ENCODE measurements around the gene REN. TPM values are rescaled to one million over a fixed set of nuclear protein-coding genes. Genes with fewer than 3 reads are reported as not detected.
A peak's percentile ranks its signal among the peaks of the same experiment; 100 is the strongest.

REN gene
- total and polyA plus RNA-seq, 2 of the 13 experiments (the other 11 are each of a cell fraction or from before 2014, with no cell fraction given), result not detected

DNA sequence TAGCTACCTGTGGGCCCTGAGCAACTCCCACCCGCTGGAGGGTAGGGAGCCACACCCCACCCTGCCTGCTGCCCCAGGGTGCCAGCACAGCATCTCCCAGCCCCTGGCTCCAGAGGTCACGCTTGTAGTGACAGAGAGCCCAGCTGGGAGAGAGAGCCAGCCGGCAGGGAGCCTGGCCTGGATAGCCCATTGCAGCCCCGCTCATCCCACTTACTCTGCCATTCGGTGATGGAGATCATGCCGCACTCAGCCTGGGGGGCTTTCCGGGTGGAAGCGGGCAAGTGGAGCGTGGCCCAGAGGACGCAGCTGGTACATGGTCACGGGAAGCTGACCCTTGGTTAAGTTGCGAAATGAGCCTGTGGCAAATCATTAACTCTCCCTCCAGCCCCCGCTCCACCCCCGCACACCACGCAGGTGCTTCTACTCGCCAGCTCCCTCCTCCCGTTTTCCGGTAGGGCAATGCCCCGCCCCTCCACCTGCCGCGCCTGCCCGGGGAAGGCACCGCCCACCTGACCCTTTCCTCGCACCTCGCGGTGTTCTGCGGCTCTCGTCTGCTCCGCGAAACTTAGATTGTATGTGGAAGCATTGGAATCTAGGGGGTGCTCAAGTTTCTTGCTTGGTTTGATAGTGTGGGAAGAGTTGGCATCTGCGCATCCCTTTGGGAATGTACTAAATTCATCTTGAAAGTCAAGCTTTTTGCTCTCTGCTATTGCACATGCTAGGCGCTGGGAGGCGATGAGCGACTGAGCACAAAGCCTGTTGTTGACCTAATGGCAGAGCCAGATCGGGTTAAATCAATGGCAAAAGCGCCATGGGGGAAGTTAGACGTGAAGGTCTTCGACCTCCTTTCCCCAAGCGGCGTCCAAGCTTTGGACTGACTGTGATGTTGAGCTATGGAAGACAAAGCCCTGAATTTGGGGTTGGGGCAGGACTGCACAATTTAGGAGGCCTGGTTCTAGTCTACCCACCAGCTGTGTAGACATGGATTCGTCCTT is 47.8 kb upstream of the REN start, which contains the start of gene GOLT1A (continued):
- TF ChIP-seq PCBP1 (IDR thresholded peaks at IDR 0.05; ENCODE audit: borderline replicate concordance, low read depth, low read length) (0 out of 2 replicates have a peak, but pooled peaks have one; percentile 30), ZNF577 (CRISPR knock-in tag; IDR thresholded peaks at IDR 0.05; ENCODE audit: borderline replicate concordance, low read depth) (no peak), ZNF510 (CRISPR knock-in tag; IDR thresholded peaks at IDR 0.05; ENCODE audit: low read depth) (peak; percentile 96), TBX2 (CRISPR knock-in tag; IDR thresholded peaks at IDR 0.05; ENCODE audit: borderline replicate concordance) (peak; percentile 95), GTF2F1 (IDR thresholded peaks at IDR 0.05; ENCODE audit: low read length) (no peak), DZIP1 (CRISPR knock-in tag; IDR thresholded peaks at IDR 0.05) (0 out of 2 replicates have a peak, but pooled peaks have one; percentile 57), KLF16 (CRISPR knock-in tag; IDR thresholded peaks at IDR 0.05) (peak in 1 of 2 experiments; percentile 73; a peak in 1 of 4 replicates), ZNF580 (CRISPR knock-in tag; IDR thresholded peaks at IDR 0.05; ENCODE audit: borderline replicate concordance, low read depth) (peak; percentile 49; the same call in 1 of the 2 replicates), SP2 (CRISPR knock-in tag; IDR thresholded peaks at IDR 0.05) (no peak), TSC22D2 (CRISPR knock-in tag; IDR thresholded peaks at IDR 0.05; ENCODE audit: borderline replicate concordance) (peak; percentile 77; the same call in 1 of the 2 replicates), ZFP91 (CRISPR knock-in tag; IDR thresholded peaks at IDR 0.05; ENCODE audit: borderline replicate concordance) (peak; percentile 83), ZC3H13 (CRISPR knock-in tag; IDR thresholded peaks at IDR 0.05) (peak; percentile 79; the same call in 1 of the 2 replicates), MEIS1 (CRISPR knock-in tag; IDR thresholded peaks at IDR 0.05; ENCODE audit: borderline replicate concordance) (peak; percentile 80; the same call in 1 of the 2 replicates), ZNF570 (CRISPR knock-in tag; IDR thresholded peaks at IDR 0.05; ENCODE audit: borderline replicate concordance) (no peak), CHCHD3 (CRISPR knock-in tag; IDR thresholded peaks at IDR 0.05) (0 out of 2 replicates have a peak, but pooled peaks have one; percentile 32)
- TF ChIP-seq, protein P1, sequence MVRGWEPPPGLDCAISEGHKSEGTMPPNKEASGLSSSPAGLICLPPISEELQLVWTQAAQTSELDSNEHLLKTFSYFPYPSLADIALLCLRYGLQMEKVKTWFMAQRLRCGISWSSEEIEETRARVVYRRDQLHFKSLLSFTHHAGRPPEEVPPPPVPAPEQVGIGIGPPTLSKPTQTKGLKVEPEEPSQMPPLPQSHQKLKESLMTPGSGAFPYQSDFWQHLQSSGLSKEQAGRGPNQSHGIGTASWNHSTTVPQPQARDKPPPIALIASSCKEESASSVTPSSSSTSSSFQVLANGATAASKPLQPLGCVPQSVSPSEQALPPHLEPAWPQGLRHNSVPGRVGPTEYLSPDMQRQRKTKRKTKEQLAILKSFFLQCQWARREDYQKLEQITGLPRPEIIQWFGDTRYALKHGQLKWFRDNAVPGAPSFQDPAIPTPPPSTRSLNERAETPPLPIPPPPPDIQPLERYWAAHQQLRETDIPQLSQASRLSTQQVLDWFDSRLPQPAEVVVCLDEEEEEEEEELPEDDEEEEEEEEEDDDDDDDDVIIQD (CRISPR knock-in tag; IDR thresholded peaks at IDR 0.05; ENCODE audit: low read depth), result peak; percentile 78; the same call in 1 of the 2 replicates
- TF ChIP-seq, protein P2, sequence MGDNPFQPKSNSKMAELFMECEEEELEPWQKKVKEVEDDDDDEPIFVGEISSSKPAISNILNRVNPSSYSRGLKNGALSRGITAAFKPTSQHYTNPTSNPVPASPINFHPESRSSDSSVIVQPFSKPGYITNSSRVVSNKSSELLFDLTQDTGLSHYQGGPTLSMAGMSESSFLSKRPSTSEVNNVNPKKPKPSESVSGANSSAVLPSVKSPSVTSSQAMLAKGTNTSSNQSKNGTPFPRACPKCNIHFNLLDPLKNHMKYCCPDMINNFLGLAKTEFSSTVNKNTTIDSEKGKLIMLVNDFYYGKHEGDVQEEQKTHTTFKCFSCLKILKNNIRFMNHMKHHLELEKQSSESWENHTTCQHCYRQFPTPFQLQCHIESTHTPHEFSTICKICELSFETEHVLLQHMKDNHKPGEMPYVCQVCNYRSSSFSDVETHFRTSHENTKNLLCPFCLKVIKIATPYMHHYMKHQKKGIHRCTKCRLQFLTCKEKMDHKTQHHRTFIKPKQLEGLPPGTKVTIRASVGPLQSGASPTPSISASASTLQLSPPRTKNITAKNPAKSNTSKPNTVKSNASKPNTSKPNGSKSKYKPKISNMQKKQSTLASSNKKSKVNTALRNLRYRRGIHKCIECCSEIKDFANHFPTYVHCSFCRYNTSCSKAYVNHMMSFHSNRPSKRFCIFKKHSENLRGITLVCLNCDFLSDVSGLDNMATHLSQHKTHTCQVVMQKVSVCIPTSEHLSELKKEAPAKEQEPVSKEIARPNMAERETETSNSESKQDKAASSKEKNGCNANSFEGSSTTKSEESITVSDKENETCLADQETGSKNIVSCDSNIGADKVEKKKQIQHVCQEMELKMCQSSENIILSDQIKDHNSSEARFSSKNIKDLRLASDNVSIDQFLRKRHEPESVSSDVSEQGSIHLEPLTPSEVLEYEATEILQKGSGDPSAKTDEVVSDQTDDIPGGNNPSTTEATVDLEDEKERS (CRISPR knock-in tag; IDR thresholded peaks at IDR 0.05), result peak; percentile 90

All from HepG2 (cell line).